Stimulated activated CD4-positive, alpha-beta T cell treated with anti-CD3 and anti-CD28 coated beads, TNF-alpha, amount 100 ng/mL, for 48 hours (primary cell): ENCODE measurements around the gene SEZ6L2.
"Not testable (repeated sequence)": the region's sequence is repeated elsewhere in the genome, so short reads cannot be mapped to it uniquely, and the experiment has no call there.

Experiments used
- DNase-seq, 3 donors: peaks; one replicate each; pipeline ENCODE4 v3.0.0-alpha.2; 2020; ENCODE audit warnings: low read depth in 3 of 3

The SEZ6L2 gene

DNA sequence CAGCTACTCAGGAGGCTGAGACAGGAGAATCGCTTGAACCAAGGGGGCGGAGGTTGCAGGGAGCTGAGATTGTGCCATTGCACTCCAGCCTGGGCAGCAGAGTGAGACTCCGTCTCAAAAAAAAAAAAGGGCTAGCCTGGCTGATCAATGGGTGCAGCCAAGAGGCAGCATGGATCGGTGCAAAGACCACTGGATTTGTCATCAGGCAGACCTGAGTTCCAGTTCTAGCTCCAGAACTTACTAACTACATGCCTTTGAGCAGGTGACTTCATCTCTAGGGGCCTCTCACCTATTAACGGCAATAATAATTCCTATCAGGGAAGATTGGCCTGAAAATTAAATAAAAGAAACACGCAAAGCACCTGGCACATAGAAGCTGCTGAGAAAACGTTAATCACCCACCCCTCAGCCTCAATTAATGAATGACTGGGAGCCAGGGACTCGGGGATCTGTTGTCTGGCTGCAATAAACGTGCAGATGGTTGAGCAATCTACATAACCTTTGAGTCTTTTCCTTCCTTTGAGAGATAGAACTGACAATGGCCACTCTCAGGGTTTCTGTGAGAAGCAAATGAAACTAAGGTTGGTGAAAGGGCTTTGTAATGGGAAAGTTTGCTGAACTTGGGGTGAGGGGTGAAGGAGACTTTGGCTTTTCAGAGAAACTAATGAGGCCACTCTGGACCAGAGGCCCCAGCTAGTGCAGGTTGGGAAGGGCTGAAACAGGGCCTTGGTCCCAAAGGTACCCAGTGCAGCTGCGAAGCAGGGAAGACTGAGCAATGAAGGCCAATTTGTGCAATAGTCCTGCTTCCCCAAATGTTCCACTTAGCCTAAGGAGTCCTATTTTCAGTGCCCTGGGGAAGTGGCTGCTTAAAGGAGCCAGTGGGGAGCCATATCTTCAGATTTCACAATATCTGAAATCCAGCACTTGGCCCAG, 7.6 kb downstream of the SEZ6L2 start:
- DNase-seq = no peak

DNA sequence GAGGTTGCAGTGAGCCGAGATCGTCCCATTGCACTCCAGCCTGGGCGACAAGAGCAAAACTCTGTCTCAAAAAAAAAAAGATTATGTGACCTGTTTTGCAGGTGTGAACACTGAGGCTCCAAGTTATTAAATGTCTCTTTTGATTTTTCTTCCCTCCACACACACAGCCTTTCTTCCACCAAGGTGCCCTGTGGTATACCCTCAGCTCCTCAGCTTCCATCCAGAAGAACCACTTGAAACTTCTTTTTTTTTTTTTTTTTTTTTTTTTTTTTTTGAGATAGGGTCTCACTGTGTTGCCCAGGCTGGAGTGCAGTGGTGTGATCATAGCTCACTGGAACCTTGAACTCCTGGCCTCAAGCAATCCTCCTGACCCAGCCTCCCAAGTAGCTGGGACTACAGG, 10.0 kb downstream of the SEZ6L2 start:
- not testable (repeated sequence) for DNase-seq

DNA sequence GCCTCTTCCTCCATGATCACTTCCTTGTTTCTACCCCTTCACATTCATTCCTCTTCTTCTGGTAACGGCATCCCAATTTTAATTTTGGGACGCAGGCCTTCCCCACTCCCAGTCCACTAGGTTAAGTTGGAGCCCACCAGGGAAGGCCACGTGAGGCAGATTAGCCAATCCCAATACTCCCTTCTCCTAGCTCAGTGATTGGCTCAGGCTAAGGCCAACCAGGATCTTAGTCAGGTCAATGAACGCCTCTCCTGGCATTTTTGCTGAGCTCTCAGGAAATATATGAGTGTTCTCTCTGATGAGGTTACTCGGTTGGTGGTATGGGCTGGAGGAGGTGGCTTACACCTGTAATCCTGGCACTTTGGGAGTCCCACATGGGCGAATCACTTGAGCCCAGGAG, 15.4 kb downstream of the SEZ6L2 start:
- no peak for DNase-seq

- DNase-seq = no peak
Measured at GRCh38 chr16:29881050-29881449, 18.3 kb downstream of the SEZ6L2 start.

- no peak for DNase-seq
Measured at GRCh38 chr16:29878172-29878571, 21.2 kb downstream of the SEZ6L2 start.

DNA sequence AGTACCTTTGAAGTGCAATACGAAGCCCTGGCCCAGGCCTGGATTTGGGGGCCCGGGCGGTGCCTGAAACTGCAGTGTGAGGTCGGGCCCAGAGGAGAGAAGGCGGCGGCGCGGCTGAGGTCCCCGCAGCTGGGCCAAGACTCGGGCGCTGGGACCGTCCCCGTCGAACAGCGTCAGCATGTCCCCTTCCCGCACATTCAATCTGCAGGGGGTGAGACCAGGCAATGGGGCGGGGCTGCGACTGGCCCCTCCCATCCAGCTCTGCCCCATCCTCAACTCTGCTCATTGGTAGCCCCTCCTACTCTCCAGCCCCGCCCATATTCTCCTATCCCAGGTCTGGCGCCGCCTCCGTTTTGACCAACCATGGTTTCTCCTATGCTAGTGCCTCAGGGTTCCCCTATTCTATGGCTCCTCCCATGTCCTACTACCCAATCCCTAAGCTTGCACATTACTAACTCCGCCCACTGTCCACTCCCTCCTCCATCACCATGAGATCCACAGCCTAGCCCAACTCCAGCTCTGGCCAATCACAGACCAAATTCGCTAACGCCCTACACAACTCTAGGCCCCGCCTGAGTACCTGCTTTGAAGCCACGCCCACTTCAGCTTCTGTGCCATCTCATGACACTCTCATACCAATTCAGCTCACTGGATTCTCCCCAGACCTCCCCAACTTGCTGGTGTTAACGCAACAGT, 21.9 kb downstream of the SEZ6L2 start:
- DNase-seq = peak; percentile 40 to 74 (median 64)

DNA sequence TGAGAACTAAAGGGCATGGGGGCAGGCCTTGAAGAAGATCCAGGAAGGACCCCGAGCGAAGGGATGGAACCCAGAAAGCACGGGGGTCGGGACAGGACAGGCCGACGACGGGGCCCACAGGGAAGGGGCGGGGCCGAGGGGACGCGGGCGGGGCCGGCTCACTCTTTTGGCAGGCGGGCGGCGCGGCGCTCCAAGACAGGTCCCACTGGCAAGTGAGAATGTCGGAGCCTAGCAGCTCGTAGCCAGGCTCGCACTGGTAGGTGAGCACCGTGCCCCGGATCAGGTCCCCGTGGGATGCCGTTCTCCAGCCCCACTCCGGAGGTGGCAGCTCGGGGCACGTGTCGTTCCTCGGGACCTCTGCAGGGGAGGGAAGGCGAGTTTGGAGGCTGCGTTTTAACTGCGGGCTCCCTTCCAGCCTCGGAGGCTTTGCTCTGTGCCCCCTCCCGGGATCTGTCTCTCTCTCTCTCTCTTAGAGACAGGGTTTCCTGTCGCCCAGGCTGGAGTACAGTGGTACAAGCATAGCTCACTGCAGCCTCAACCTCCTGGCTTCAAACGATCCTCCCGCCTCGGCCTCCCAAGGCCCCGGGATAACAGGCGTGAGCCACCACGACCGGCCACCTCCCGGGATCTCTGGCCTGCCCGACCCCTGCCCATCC, 22.6 kb downstream of the SEZ6L2 start:
- DNase-seq = peak in 1 of 3 donors; percentile 41

DNA sequence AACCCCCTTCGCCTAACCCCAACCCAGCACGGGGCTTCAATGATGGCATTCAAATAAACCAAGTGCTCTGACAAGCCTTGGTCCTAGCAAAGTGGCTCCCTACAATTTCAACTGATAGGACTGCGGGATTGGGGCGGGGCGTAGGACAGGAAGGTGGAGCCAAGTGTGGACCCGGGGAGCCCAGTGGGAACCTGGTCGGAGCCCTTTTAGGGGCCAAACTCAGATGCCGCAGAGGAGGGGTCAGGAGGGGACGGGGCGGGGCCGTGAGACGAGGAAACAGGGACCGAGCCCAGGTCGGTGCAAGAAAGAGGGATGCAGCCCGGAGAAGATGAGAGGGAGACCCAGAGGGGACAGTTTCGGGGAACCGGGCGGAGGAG, 23.1 kb downstream of the SEZ6L2 start:
- DNase-seq = no peak

DNA sequence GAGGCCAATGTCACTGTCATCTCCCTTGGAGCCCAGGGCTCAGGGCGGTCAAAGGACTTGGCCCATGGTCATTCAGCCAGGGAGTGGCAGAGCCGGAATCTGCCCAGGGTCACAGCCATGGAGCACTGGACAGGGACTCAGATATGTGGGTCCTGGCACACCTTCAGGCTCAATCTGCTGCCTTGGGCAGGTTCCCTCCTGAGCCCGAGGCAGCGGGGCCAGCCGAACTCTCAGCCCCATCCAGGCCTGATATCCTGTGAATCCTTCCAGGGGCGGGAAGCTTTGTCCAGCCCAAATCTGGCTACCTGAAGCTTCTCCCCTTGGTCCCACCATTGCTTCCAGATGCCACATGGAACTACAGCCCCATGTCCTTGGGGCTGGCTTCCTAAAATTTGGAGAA, 24.1 kb downstream of the SEZ6L2 start:
- DNase-seq = no peak

DNA sequence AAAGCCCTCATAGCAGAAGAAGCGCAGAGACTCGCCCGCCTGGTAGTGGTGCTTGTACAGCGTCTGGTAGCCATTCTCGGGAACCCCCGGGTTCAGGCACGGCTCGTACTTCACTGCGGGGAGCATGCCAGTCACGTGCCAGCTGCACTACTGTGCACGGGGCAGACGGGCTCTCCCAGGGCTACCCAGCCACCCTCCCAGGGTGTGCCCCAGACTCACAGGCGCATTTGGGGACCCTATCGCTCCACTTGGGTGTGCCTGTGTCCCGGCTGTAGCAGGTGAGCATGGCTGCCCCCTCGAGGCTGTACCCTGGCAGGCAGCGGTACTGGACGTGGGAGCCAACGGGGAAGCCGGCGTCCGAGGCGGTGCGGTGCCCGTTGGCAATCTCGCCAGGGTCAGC, 26.0 kb downstream of the SEZ6L2 start:
- DNase-seq = no peak

GRCh38 chr16:29871822-29872546, 27.4 kb downstream of the SEZ6L2 start:
- DNase-seq = no peak

DNA sequence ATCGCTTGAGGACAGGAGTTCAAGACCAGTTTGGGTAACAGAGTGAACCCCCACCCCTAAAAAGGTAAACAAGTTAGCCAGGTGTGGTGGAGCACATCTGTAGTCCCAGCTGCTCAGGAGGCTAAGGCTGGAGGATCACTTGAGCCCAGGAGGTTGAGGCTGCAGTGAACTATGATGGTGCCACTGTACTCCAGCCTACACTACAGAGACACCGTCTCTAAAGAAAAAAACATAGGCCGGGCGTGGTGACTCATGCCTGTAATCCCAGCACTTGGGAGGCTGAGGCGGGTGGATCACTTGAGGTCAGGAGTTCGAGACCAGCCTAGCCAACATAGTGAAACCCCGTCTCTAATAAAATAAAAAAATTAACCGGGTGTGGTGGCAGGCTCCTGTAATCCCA, 30.3 kb downstream of the SEZ6L2 start:
- DNase-seq = not testable (repeated sequence)

- DNase-seq = no peak
Measured at GRCh38 chr16:29868396-29869009, 30.8 kb downstream of the SEZ6L2 start.

DNA sequence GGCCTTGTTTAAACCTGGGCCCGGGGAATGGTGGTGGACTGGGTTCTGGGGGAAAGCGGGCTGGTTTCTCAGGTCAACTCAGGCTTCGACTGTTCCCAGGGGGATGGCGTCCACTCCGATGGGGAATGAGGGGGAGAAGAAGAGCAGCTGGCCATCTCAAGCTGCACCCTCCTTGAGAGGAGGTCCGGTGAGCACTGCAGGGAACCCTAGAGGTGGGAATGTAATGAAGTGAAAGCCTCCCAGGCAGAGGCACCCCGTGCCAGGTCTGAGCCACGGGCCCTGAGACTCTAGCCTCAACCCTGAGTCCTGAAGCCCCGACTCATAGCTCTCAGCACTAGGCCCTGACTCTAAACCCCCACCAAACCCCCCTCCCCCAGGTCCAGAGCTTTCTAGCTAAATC, 35.1 kb downstream of the SEZ6L2 start:
- no peak for DNase-seq

DNA sequence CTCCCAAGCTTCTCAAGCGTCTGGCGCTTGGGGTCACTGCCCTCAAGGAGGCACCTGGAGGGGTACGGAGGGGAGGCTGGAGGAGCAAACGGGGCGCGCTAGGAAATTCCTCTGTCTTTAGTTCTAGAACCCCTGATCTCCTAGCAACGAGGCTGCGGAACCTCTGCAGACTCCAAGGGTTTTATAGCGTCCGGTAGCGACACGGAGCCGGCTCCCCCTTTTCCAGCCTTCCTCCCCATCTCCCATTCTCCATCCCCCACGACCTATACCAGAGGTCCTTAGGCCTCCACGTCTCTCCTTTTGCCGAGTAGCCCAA, 35.7 kb downstream of the SEZ6L2 start:
- DNase-seq = no peak

DNA sequence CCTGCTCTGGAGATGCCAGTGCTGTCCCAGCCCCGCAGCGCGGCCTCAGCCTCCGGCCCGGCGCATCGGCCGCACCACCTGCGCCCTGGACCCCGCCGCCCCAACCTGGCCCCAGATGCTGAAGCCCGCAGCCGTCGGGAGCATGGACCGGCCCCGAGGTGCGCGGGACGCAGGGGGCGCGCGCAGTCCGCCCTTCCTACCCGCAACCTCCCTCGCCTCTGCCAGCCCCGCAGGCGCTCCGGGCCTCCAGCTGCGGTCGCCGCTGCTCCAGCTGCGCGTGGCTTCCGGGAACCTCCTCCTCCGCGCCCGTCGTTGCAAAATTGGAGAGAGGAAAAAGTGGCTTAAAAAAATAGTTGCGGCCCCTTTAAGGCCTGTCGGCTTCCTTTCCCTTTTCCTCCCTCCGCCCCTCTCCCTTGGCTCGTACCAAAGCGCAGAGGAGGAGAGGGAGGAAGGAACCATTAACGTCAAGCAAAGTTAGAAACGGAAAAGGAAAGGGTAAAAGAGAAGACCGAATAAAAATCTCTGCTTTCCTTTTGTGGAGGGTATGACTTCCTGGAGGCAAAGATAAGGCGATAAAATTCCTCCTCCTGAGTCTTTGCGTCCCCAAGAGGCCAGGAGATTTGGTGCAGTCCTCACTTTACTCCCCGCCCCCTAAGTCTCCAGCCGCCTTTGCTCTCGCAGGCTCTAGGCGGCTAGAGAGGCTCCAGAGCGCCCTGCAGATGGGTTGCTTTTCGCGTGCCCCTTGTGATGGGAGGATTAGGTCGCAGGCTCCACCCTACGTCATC, 36.3 kb downstream of the SEZ6L2 start, which contains the start of gene CDIPT:
TSS of gene CDIPT (minus strand) at position 343 of the 785 bp plus-strand sequence. CDS start 369 bp downstream, outside the sequence.
- peak; percentile 81 to 91 (median 90) for DNase-seq

GRCh38 chr16:29862383-29862883, 36.9 kb downstream of the SEZ6L2 start:
- peak in 1 of 3 donors; percentile 12 for DNase-seq

DNA sequence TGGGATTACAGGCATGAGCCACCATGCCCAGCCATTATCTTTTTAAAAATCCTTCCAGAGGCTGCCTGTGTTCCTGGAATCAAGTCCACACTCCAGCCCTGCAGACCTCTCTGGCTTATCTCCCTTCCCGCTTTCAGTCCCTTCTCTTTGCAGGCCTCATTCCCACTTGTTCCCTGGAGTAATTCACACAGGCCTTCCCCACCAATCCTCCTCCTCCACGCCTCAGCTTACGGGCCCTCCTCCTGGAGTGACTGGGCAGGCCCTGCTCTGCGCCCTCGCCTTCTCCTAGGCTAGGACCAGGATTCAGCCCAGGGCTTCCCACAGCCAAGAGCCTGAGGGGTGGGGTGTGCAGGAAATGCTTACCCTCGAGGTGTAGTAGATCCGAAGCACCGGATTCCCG, 39.1 kb downstream of the SEZ6L2 start:
- no peak for DNase-seq

- no peak for DNase-seq
Measured at GRCh38 chr16:29858974-29859373, 40.4 kb downstream of the SEZ6L2 start.

DNA sequence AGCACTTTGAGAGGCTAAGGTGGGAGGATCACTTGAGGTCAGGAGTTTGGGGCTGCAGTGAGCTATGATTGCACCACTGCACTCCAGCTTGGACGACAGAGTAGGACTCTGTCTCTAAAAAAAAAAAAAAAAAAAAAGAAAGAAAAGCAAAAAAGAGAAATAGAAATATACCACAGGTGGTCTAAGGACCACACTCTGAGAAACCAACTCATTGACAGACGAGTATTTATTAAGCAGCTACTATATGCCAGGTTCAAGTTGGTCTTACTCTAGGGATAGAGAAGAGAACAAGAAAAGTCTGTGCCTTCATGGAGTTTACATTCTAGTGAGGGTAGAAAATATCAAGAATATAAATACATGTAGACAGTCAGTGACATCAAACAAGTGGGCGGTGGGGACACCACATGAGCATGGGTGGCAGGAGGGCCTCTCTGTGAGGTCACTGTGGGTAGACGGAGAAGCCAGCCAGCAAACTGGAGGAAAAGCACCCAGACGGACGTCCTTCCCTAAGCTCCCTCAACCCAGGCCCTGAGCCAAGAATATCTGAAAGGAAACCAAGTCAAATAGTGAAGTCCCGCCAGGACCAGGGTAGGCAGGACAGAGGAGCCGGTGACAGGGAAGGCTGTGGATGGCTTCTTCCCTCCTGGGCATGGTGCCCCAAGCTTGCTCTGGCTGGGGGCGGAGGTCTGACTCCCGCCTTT, 41.1 kb downstream of the SEZ6L2 start:
- no peak for DNase-seq
